GOT3 (cell line): ENCODE measurements around the gene ATAD3C.
"Not testable (repeated sequence)": the region's sequence is repeated elsewhere in the genome, so short reads cannot be mapped to it uniquely, and the experiment has no call there.

Source experiments
- DNase-seq: peaks from one replicate; lab custom pipeline; 2025; ENCODE audit warnings: mixed read lengths; lab: John Stamatoyannopoulos, UW

Gene ATAD3C

DNA sequence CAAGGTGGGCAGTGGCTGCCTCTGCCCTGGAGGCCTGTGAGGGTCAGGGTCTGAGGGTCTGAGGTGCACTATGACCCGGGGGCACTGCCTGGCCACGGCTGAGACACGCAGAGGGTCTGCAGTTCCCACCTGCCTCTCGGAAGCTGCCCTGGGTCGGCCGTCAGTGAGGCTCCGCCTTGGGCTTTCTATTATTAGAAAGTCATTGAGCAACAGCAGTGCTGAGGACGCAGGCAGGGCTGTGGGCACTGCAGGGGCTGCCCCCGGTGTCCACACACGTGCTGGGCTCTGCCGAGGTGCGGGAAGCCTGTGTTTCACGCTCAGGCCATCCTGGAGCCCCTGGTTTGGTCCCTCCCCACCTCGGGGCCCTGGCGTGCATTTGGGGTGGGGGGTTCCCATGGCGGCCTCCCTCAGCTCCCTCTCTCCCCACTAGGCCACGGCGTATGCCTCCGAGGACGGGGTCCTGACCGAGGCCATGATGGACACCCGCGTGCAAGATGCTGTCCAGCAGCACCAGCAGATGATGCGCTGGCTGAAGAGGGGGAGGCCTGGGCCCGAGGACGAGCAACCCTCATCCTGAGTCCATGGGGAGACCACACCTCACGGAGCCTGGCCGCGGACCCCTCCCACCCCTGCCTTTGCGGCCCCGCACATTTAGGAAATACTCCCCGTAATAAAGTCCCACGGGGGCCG lies 59.4 kb downstream of the ATAD3C start:
- not testable (repeated sequence) for DNase-seq

DNA sequence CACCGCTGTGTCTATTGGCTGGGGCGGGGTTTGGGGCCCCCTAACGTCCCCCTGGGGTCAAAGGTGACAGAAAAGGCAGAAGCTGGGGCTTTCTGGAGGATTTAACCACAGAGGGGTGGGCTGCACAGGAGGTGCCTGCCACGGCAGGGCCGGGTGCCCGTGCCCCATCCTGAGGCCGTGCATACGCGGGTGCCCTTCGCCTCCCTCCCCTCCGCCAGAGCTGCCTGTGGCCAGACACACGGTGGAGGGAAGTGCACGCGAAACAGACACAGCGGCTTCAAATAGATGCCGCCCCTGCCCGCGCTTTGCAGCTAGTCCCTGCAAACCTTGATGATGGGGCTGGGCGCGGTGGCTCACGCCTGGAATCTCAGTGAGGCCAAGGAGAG lies 60.0 kb downstream of the ATAD3C start:
- DNase-seq, result not testable (repeated sequence)

DNA sequence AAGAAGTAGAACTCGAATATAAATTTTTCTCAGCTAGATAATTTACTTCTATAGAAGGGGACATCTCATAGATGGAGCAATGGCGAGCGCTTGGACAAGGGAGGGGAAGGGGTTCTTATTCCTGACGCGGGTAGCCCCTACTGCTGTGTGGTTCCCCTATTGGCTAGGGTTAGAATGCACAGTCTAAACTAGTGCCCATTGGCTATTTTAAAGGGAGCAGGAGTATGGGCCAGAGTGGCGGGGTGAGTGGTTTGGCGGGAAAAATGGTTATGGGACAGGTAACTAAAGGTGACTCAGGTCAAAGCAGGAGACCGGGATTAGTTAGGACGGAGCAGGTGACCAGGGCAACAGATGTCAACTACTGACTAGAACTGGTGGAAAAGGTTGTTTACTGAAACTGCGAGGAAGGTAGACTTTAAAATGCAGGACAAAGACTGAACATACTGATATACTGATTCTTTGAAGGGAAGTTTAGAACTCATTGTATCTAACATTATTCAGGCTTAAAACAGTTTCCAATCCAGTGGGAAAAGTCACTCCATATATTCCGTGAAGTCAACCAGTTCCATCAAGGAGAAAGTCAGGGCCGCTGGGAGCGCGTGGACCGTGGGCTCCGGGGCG lies 61.5 kb downstream of the ATAD3C start:
- no peak for DNase-seq

DNA sequence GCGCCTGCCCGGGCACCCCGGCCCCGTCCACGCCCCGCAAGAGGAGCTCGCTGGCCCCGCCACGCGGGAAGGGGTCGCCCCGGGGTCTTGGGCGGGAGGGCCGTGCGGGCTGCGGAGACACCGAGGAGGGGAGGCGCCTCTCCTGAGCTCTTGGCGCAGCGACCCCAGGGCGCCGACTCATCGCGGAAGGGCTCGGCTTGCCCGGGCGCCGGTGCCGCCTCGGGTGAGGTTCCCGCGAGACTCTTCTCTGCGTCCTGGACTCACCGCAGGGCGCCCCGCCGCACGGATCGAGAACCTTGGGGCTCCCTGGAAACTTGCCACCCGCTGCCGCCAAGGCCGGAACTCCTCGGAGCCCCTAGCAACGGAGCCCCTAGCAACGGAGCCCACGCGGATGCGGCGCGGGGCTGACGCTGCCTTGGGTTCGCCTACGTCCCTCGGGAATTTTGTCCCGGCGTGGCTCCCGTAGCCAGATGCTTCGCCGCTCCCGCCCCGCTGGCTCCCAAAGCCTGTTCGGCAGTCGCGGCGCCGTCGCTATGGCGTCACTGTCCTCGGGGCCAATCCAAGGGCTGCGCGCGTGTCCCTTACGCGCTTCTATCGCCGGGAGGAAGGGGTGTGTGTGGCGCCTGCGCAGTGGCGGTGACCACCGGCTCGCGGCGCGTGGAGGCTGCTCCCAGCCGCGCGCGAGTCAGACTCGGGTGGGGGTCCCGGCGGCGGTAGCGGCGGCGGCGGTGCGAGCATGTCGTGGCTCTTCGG lies 62.2 kb downstream of the ATAD3C start, which contains the start of gene ATAD3A:
ATAD3A (plus strand) TSS at position 630 of the 753 bp plus-strand sequence; CDS start at position 737, 107 bp downstream.
- DNase-seq, result peak; percentile 90

DNA sequence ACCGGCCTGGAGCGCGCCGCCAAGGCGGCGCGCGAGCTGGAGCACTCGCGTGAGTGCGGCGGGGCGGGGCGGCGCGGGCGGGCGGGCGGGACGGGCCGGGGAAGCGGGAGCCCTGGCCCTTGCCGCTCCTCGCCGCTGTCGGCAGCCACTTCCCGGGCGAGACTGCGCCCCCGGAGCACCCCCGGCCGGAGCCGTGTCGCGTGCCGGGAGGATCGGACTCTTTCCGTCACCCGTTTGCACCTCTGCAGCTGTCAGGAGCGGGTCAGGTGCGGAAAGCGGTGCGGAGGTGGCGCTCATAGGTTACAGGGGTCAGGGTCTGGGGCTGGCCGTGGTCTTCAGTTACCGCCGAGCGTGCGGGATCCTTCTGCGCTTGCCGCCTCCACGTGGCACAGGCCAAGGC lies 62.9 kb downstream of the ATAD3C start:
- DNase-seq, result not testable (repeated sequence)

DNA sequence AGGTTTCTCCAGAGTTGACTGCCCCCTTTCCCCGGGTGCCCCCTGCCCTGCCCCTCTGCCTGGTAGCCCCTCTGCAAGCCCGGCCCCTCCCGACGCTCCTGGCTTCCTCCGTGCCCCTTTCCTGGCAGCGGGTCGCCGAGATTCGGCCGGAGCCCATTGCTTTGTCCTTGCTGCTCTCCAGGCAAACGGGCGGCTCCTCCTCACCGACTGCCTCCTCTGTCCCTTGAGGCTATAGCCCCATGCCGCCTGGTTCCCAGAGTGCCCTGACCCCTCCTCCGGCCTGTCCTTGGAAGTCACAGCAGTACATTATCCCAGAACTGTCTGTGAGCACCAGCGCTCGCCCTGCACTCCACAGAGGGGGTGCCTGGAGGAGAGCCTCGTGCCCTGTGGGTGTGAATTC lies 64.2 kb downstream of the ATAD3C start:
- DNase-seq, result not testable (repeated sequence)

DNA sequence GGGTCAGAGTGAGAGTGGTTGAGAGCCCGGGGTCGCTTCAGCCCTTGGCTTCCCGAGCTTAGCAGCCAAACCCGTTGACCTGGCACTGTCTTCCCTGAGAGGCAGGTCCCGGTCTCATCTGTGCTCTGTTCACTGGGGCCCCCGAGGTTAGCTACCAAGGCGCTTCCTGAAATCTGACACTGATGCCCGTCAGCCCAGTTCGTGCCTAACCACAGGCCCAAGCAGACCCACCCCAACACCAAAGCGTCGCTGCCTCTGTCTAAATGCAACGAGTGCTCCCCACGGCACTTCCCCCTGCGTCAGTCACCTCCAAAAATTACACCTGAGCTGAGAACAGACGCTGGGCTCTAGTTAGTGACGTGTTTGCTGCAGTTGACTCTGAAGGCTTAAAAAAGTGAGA lies 64.9 kb downstream of the ATAD3C start:
- DNase-seq, result not testable (repeated sequence)

DNA sequence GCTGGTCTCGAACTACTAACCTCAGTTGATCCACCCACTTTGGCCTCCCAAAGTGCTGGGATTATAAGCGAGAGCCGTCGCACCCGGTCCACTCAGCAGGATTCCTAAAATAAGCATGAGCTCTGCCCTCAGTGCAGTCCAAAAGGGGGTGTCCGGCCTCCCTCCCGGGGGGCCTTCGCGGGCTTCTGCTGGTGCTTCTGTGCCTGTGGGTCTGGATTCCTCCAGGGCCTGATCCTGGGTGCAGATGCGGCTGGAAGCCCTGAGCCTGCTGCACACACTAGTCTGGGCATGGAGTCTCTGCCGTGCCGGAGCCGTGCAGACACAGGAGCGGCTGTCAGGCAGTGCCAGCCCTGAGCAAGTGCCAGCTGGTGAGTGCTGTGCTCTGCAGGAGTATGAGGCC lies 67.4 kb downstream of the ATAD3C start:
- DNase-seq, result not testable (repeated sequence)

DNA sequence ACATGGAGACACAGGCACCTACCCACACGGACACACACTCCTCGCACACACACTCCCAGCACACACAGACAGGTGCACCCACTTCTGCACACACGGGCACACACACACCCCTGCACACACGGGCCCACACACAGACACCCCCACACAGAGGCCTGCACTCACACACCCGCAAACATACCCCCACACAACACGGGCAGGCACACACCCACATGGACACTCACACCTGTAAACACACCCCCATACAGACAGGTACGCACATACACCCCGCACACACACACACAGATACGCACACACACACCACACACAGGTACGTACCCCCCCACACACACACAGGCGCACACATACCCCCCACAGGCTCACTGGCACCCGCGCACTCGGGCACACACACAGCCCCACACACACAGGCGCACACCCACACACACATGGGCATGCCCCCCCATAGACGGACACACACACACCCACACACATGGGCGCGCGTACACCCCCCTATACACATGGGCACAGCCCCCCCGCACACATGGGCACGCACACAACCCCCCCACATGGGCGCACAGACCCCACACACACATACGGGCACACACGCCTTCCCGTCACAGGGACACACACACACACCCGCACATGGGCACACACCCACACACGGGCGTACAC lies 68.6 kb downstream of the ATAD3C start:
- DNase-seq, result no peak

DNA sequence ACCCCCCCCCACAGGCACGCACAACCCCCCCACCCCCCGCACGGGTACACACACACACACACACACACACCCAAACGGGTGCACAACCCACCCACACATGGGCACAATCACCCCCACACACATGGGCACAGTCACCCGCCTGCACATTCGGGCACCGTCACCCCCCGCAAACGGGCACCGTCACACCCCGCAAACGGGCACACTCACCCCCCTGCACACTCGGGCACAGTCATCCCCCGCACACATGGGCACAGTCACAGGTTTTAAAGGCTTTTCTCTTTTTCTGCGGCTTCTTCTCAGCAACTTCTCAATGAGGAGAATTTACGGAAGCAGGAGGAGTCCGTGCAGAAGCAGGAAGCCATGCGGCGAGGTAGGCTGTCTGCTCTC lies 69.1 kb downstream of the ATAD3C start:
- DNase-seq, result not testable (repeated sequence)
